SK-N-MC (cell line): ENCODE data around the gene TTC38.

Source experiments
- EZH2 ChIP-seq: fragments of 200-600 bp; sonication (generic); IDR thresholded peaks from one replicate; pipeline ENCODE4 v1.6.1; 2017; ENCODE audit warnings: antibody characterized with exemption
- FOXP2 ChIP-seq: optimal IDR thresholded peaks from 2 replicates; pipeline ENCODE3; 2011; ENCODE audit warnings: mild to moderate bottlenecking, moderate library complexity; ENCODE audit not compliant: insufficient read depth; ENCODE audit errors: extremely low read length, control extremely low read depth
- POLR2AphosphoS5 ChIP-seq: IDR thresholded peaks from 2 replicates; pipeline ENCODE4 v1.6.1; 2012; ENCODE audit warnings: mild to moderate bottlenecking, low read depth, low read length, borderline replicate concordance

- TF ChIP-seq EZH2 (no peak), POLR2AphosphoS5 (no peak), FOXP2 (no peak)
Measured at GRCh38 chr22:46244771-46245170, 23.0 kb upstream of the TTC38 start.
